ENCODE measurements around the gene NUDCD3. TPM values are rescaled to one million over a fixed set of nuclear protein-coding genes. Genes with fewer than 3 reads are reported as not detected.

The NUDCD3 gene
- total RNA-seq, 1 experiment from 2014 or later = 81.1 TPM

DNA sequence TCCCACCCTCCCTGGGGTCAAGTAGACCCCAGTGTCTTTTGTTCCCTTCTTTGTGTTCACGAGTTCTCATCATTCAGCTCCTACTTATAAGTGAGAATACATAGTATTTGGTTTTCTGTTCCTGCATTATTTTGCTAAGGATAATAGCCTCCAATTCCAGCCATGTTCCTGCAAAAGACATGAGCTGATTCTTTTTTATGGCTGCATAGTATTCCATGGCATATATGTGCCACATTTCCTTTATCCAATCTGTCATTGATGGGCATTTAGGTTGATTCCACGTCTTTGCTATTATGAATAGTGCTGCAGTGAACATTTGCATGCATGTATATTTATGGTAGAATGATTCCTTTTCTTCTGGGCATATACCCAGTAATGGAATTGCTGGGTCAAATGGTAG lies 136.8 kb downstream of the NUDCD3 start:
- DNase-seq (ENCODE audit: low read depth) = no peak

DNA sequence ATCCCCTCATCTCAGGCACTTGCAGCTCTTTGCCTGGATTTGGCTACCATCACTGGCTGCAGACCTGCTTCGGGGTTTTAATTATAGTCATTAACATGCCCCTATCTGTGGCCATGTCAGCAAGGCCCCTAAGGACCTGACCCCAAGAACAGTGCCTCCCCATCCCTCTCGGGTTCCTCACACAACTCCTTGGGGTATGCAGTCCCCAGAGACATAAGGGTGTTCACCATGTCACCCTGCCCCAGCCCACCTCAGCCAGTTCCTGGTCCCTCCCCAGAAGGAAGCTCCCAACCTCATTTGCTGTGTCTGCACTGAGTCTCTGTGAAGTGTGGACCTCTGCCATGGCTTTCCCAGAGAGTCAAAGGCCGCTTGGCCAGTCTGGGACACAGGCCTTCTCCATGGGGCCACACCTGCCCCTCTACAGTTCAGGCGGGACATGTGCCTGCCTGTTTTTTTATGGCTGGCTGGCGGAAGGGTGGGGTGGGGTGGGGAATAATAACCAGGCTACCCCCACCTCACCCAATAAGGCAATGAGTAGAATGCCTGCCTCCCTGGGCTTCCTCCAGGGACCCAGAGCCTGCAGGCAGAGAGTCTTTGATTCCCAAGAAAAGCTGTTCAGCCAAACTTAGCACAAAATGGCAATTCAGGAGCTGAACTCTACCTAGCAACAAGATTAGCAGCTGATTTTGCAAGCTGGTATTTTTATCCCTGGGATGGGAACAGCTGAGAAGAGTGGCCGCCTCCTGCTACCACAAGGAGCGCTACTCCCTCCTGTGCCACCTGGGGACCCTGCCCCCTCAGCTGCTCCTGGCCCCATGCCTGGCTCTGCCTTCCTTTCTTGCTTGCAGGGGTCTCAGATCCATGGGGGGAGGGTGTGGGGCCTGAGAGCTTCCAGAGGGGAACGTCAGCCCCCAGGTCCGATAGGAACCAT lies 141.3 kb downstream of the NUDCD3 start:
- no peak for DNase-seq (ENCODE audit: low read depth)

- peak; percentile 69 for DNase-seq (ENCODE audit: low read depth)
Observed at GRCh38 chr7:44348300-44348699, 142.2 kb downstream of the NUDCD3 start.

DNA sequence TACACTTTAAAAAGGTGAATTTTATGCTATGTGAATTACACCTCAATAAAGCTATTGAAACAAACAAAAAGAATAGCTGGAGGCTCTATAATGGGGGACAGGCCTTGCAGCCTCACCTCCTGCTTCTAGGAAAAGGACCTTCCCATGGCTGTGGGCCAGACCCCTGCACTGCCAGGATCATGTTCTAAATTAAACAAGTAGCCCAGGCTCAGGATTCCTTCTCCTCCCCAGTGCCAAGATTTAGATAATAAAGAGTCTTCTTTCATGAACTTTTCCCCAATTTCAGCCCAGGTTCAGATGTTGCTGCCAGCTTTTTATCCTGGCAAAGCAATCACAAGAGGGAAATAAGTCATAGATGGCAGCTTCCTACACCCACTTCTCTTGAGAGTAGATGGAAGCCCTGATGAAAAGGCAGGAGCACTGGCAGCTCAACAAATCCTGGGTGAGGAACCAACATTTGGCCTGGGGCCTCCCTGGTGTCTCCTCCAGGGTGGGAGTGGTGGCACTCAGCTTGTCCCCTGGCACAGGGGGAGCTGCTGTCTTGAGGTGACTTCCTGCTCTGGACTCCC lies 142.8 kb downstream of the NUDCD3 start:
- DNase-seq (ENCODE audit: low read depth) = no peak

DNA sequence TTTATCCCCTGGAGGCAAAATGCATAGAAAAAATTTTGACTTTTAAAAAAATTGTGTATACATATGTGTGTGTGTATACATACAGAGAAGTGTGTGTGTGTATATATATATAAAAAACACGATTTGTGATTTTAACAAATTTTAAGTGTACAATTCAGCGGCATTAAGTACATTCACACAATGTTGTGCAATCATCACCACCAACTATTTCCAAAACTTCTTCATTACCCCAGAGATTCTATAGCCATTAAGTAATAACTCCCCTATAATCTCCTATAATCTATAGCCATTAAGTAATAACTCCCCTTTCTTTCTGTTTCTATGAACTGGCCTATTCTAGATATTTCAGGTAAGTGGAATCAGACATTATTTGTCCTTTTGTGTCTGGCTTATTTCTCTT lies 144.4 kb downstream of the NUDCD3 start:
- DNase-seq (ENCODE audit: low read depth) = no peak

DNA sequence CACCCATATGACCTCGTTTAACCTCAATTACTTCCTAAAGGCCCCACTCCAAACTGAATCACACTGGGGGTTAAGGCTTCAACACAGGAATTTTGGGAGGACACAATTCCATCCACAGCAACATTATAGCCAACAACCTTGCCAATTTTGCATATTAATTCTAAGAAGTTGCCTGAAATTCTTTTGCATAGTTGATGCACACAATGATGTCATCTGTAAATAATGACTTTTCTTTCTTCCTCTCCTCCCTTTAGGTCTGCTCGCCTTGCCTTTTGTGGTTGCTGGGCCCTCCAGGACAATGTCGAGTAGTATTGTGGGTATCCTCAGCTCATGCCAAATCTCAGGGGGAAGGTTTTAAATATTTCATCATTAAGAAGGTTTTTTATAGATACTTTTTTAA lies 149.1 kb downstream of the NUDCD3 start:
- DNase-seq (ENCODE audit: low read depth) = no peak

- DNase-seq (ENCODE audit: low read depth) = no peak
Observed at GRCh38 chr7:44338600-44338999, 151.9 kb downstream of the NUDCD3 start.

- no peak for DNase-seq (ENCODE audit: low read depth)
Observed at GRCh38 chr7:44336491-44336890, 154.0 kb downstream of the NUDCD3 start.

DNA sequence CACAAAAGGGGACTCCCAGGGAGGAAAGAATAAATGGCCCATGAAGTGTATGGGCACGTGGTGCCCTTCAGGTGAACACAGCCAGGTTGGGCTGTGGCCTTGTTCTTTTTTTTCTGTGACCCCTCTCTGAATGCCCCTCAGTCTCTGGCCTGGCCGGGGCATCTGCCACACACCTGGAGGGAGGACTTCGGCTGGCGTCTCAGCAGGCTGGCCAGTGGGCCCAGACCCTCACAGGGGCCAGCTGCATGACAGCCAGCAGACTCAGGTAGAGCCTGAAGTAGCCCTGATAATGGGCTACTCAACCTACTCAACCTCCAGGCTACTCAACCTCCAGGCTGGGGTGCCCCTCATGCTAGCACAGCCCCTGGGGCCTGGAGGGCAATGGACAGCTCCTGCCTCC lies 155.3 kb downstream of the NUDCD3 start:
- DNase-seq (ENCODE audit: low read depth) = no peak

- no peak for DNase-seq (ENCODE audit: low read depth)
Observed at GRCh38 chr7:44334734-44335097, 155.7 kb downstream of the NUDCD3 start.

DNA sequence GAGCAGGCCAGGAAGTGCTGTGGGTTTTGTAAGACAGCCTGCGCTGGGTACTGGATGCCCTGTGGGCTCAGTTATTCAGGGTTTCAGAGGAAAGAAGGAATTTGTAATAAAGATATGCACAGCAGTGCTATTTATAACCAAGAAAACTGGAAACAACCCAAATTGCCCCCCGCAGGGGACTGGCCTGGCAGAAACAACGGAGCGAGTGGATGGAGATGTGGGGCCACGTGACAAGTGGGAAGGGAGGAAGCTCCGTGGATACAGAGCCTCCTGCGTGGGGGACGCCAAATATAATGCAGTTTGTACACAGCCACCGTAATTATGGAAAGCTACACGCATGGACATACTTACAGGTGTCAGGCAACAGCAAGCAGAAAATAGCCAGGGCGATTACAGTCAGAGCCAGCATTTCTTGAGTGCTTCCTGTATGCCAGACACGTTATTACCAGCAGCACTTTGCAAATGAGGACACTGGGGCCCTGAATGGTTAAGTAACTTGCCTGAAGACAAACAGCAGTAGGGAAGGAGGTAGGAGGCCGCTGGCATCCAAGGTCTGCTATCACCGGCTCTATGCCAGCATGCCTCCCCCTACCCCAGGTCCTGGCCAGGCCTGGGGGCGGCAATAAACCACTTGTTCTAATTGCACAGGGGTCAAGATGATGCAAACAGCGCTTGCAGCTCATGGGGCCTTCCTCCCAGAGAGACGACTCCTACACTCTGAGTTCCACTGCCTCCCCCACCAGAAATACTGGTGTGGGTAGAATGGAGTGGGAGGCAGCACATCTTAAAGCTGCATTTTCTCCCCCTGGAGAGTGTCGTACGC lies 156.3 kb downstream of the NUDCD3 start:
- peak; percentile 83 for DNase-seq (ENCODE audit: low read depth)

- no peak for DNase-seq (ENCODE audit: low read depth)
Observed at GRCh38 chr7:44331682-44332081, 158.8 kb downstream of the NUDCD3 start.

DNA sequence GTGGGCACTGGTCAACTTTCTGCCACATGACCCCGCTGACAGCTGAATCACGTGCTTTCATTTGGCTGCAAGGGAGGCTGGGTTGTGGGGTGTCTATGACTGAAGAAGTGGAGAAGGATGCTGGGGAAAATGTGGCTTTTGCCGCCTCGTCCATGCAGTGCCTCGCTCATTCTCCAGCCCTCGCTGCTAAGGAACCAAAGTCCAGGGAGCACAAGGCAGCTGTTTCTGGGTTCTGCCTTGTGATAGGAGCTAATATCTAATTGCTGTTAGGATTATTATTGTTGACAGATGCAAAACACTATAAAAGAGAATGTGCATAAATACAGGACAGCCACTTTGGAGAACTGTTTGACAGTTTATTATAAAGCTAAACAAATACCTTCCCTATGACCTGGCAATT lies 160.1 kb downstream of the NUDCD3 start:
- DNase-seq (ENCODE audit: low read depth) = no peak

- DNase-seq (ENCODE audit: low read depth) = no peak
Observed at GRCh38 chr7:44329888-44330287, 160.6 kb downstream of the NUDCD3 start.

Other genes with a start within 250 kb of the NUDCD3 start
- gene CAMK2B, start 165.1 kb downstream of the NUDCD3 start, total RNA-seq (2014; rRNA removed; shearing (Covaris generic)) = 10.9 and 19.6 TPM in 2 replicates
- not detected in 2 replicates for gene NPC1L1, start 50.7 kb upstream of the NUDCD3 start, total RNA-seq (2014; rRNA removed; shearing (Covaris generic))
- gene DDX56, start 83.2 kb upstream of the NUDCD3 start, total RNA-seq (2014; rRNA removed; shearing (Covaris generic)) = 120 and 127 TPM in 2 replicates
- 232 and 263 TPM in 2 replicates for gene TMED4, start 91.6 kb upstream of the NUDCD3 start, total RNA-seq (2014; rRNA removed; shearing (Covaris generic))
- gene OGDH, start 116.0 kb upstream of the NUDCD3 start, total RNA-seq (2014; rRNA removed; shearing (Covaris generic)) = 43.0 and 47.9 TPM in 2 replicates

All from RPMI7951 (cell line).